ENCODE measurements around the gene TNFRSF14.

The TNFRSF14 gene

GRCh38 chr1:2583331-2583791 lies 27.2 kb downstream of the TNFRSF14 start:
- H3K4me3 ChIP-seq (ENCODE audit: low read depth, low read length) = no peak overlapping the region
- ChIA-PET POLR2A (no interaction called here), CTCF (no interaction called here)
- no peak for TF ChIP-seq CTCF (IDR thresholded peaks at IDR 0.05; ENCODE audit: insufficient read depth, low read length, missing control alignments)
- DNase-seq (ENCODE audit: low read depth, low spot score) = no peak

- ChIA-PET CTCF (interaction anchor here (0.9 to 1.7 kb wide), 3 partner anchors 12 to 36 kb away, joined by 3 to 6 read pairs (median 3); partner anchors contain the start of gene TNFRSF14), POLR2A (no interaction called here)
- TF ChIP-seq CTCF (IDR thresholded peaks at IDR 0.05; ENCODE audit: insufficient read depth, low read length, missing control alignments) = no peak
- no peak for DNase-seq (ENCODE audit: low read depth, low spot score)
- no peak overlapping the region for H3K4me3 ChIP-seq (ENCODE audit: low read depth, low read length)
Observed at GRCh38 chr1:2583871-2584351, 27.7 kb downstream of the TNFRSF14 start.

- DNase-seq (ENCODE audit: low read depth, low spot score) = no peak
- peak overlapping the region; percentile 78 for H3K4me3 ChIP-seq (ENCODE audit: low read depth, low read length)
- TF ChIP-seq CTCF (IDR thresholded peaks at IDR 0.05; ENCODE audit: insufficient read depth, low read length, missing control alignments) = no peak
- POLR2A ChIA-PET = no interaction called here
- CTCF ChIA-PET = interaction anchor here (0.7 to 1.7 kb wide), 4 partner anchors 11 to 36 kb away, joined by 3 to 6 read pairs (median 3); partner anchors contain the start of gene TNFRSF14
Observed at GRCh38 chr1:2584686-2585317, 28.6 kb downstream of the TNFRSF14 start.

- peak overlapping the region; percentile 78 for H3K4me3 ChIP-seq (ENCODE audit: low read depth, low read length)
- TF ChIP-seq CTCF (IDR thresholded peaks at IDR 0.05; ENCODE audit: insufficient read depth, low read length, missing control alignments) = no peak
- ChIA-PET POLR2A (interaction anchor here (0.7 to 1.4 kb wide), 2 partner anchors 54 to 59 kb away, joined by 4 to 5 read pairs; partner anchors contain the start of gene PANK4), CTCF (interaction anchor here (1.4 to 1.7 kb wide), 2 partner anchors 14 to 37 kb away, joined by 3 to 6 read pairs; no protein-coding TSS in a partner anchor)
- DNase-seq (ENCODE audit: low read depth, low spot score) = no peak
Observed at GRCh38 chr1:2585318-2586092, 29.3 kb downstream of the TNFRSF14 start.

GRCh38 chr1:2586154-2587070 lies 30.2 kb downstream of the TNFRSF14 start, which contains the start of gene PRXL2B:
PRXL2B (plus strand) TSS chr1:2586777; CDS start chr1:2586886, 109 bp downstream.
- no peak for TF ChIP-seq CTCF (IDR thresholded peaks at IDR 0.05; ENCODE audit: insufficient read depth, low read length, missing control alignments)
- CTCF ChIA-PET = interaction anchor here (1.9 kb wide), 1 partner anchor 39 kb away, joined by 7 read pairs; no protein-coding TSS in a partner anchor
- POLR2A ChIA-PET = interaction anchor here (0.6 to 1.4 kb wide), 3 partner anchors 23 to 60 kb away, joined by 3 to 5 read pairs (median 4); partner anchors contain the start of gene PANK4
- peak; percentile 92 for DNase-seq (ENCODE audit: low read depth, low spot score)
- H3K4me3 ChIP-seq (ENCODE audit: low read depth, low read length) = peak within 1 kb of the TSS; percentile 86

Measured in AG04449 (cell line).